GM12875 (cell line): ENCODE results near the gene LRRC25.

ENCODE experiments used
- H3K4me3 ChIP-seq: one replicate; pipeline ENCODE4 v1.5.1; 2011; ENCODE audit warnings: low read depth, low read length, control low read depth
- TF ChIP-seq, protein P1 (sequence below): IDR thresholded peaks from 2 replicates; pipeline ENCODE4 v1.5.1; 2011; ENCODE audit warnings: low read depth, mild to moderate bottlenecking, control low read depth, inconsistent platforms, low read length, moderate library complexity, borderline replicate concordance; ENCODE audit not compliant: insufficient read depth

Gene LRRC25

DNA sequence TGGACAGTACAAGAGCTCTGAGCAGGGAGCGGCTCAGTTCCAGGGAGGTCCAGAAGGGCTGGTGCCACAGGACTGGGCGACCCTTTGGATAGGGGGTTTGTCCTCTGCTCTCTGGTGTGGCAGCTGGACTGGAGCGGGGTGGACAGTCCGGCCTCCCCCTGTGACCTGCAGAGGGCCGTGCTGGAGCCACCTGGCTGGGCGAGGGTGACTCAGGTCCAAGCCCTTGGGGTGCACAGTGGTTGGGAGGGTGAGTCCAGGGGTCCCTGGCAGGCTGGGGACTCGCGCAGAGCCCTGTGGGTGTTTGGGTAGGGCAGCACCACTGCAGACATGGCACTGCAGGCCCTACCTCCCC, 29.0 kb upstream of the LRRC25 start:
- no peak overlapping the region for H3K4me3 ChIP-seq

DNA sequence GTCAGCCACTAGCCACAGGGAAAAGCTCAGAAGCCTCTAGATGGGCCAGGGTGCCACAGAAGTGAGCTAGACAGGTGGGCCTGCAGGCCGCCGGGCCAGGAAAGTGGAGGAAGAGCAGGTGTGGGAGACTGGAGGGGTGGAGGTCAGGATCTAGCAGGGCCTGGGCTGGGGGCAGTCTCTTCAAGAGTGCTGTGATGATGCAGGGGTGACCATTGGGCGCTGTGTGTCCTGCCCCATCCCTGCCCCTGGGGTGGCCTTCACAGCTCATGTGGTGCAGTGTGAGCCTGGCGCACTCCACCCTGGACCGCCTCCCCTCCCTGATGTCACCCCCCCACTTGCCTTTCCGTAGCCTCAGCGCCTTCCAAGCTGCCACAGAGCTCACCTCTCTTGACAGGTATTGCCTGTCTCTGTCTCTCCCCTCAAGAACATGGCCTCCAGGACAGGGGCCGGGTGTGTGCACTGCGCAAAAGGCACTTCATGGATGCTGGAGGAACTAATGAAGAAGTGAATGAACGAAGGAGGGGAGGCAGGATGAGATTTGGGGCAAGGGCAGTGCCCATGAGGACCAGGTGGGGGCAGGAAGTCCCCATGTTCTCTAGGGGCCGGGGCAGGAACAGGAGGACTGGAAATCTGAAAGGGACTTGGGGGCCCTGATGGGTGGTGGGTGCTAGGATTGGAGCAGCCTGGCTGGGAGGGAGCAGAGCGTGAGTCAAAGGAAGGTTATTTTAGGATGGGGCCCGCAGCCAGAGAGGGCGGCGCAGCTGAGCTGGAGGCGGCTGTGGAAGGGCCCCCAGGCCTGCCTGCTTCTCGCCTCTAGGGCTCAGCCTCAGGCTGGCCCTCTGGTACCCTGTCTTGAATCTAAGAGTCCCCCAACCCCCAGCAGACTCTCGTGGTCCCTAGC, 28.3 kb upstream of the LRRC25 start:
- no peak overlapping the region for H3K4me3 ChIP-seq
- TF ChIP-seq, protein P1, sequence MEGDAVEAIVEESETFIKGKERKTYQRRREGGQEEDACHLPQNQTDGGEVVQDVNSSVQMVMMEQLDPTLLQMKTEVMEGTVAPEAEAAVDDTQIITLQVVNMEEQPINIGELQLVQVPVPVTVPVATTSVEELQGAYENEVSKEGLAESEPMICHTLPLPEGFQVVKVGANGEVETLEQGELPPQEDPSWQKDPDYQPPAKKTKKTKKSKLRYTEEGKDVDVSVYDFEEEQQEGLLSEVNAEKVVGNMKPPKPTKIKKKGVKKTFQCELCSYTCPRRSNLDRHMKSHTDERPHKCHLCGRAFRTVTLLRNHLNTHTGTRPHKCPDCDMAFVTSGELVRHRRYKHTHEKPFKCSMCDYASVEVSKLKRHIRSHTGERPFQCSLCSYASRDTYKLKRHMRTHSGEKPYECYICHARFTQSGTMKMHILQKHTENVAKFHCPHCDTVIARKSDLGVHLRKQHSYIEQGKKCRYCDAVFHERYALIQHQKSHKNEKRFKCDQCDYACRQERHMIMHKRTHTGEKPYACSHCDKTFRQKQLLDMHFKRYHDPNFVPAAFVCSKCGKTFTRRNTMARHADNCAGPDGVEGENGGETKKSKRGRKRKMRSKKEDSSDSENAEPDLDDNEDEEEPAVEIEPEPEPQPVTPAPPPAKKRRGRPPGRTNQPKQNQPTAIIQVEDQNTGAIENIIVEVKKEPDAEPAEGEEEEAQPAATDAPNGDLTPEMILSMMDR = no peak

More for the DNA sequence above, 29.0 kb upstream of the LRRC25 start:
- TF ChIP-seq, protein P1 = no peak

DNA sequence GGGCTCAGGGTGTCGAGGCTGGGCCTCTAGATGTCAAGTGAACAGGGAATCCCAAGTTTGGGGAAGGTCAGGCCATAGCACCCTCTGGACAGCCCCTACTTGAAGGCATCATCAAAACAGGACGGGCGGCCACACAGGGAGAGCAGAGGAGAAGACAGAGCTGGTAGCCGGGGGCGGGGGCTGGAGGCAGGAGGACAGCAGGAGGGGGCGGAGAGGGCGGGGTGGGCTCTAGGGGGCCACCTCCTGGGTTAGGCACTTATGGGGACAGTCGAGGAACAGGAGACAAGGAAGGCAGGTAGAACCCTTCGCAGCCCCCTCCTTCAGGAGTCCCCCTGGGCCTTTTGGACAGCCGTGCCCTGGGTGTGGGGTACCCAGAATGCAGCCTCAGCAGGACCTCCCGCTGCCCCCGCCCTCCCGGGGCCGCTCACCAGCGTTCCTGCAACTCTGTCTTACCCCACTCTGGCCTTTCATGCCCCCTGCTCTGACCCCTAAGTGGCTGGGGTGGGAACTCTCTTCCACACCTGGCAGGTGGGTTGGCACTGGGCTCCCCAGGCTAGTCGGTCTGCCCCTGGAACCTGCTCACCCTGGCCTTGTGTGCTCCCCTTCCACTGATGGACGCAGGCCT, 27.6 kb upstream of the LRRC25 start:
- TF ChIP-seq, protein P1 = no peak
- H3K4me3 ChIP-seq = no peak overlapping the region

DNA sequence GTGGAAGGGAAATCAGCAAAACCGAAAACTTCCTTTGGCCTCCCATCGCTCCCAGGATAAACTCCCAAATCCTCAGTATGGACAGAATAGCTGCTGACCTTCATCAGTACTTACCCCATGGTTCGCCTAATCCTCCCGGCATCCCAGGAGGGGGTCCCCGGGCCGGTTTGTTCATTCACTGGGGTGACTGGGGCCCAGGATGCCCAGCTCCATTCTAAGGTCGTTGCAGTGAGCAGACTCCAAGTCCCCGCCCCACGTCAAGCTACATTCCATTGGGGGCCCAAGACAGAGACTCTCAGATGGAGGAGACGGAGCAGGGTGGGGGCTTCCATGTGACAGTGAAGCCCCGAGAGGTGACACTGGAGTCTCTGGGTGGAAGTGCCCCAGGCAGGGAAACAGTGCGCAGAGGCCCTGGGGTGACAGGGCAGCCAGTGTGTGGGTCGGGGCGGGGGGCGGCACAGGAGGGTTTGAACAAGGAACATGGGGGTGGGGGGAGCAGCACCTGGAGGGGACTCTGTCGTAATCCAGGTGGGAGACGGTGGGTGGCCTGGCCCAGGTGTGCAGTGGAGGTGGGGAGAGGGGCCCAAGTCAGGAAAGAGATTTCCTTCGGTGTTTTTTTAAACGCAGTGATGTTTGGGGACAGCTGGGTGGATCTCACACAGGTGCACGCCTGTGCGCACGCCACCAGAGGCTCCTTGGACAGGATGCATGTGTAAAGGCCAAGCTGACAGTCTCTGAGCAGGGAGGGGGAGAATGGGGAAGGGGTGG, 26.9 kb upstream of the LRRC25 start:
- no peak overlapping the region for H3K4me3 ChIP-seq
- TF ChIP-seq, protein P1 = no peak

DNA sequence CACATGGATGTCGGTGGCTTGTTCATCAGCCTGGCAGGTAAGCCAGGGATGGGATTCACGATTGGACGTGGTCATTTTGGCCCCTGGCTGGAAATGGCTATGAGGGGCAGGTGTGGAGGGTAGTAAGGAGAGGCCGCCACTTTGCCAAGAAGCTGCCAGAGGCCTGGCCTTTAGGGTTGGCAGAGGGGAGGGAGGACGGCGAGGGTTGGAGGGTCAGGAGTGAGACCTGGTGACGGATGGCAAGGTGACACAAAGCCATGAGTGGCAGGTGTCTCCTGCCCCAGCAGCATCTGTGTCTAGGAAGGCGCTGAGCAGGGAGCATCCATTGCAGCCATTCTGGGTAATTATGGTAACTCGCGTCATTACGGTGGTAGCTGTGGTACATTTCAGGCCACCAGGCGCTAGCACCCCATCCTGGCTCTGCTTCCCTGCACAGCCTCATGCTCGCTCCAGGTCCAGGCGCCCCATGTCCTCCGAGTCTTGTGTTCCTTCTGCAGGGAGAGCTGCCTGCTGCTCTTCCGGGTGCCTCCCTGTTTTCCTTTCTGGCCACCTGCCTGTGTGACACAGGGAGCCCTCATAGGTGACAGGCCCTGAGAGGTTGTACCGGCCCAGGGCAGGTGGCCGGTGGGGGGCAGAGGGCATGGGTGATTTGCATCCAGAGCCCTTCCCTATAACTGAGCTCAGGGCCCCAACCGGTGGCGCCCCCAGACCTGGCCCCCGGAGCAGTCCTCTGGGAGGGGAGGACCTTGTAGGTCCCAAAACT, 26.0 kb upstream of the LRRC25 start:
- H3K4me3 ChIP-seq = peak overlapping the region; percentile 10
- TF ChIP-seq, protein P1 = no peak

DNA sequence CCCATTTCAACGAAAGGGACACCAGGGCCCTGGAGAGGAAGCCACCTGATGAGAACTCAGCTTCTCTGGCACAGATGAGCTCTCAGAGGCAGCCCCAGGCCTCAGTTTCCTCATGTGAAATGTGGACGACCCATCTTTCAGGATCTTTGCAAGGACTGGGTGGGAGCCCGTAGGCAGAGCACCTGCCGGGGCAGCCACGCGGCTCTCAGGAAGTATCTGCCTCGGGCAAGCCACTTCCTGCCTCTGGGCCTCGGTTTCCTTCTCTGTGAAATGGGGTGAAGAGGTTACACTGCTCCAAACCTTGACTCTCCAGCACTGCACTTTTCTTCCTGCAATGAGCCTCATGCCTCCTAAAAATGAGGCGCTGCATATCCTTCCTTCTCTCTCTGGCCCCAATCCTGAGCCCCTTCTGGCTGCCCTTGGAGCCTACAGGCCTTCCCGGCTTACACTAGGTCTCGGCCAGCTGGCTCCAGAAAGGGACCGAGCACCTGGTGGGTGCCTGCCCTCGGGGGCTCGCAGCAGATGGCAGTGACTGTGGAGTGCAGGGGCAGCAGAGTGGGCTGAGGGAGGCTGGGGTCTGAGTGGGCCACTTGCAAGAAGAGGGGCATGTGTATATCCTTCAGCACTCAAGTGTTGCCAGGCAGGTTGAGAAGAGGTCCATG, 25.2 kb upstream of the LRRC25 start:
- H3K4me3 ChIP-seq = peak overlapping the region; percentile 31

More for the DNA sequence above, 25.2 kb upstream of the LRRC25 start:
- TF ChIP-seq, protein P1 = no peak
